T-helper 1 cell treated with Interleukin-12 subunit alpha and Interleukin-12 subunit beta and Interleukin-4 antibody, amounts not matched to agents 30 μg/mL and 1 μg/mL, for 36 hours (primary cell): Measurements from ENCODE around the gene PCED1B.
A peak's percentile ranks its signal among the peaks of the same experiment; 100 is the strongest.

ENCODE experiments used
- H3K27ac Mint-ChIP-seq: one replicate; pipeline ENCODE4 v1.8.0; 2021; ENCODE audit warnings: mild to moderate bottlenecking, mixed read lengths
- H3K27me3 Mint-ChIP-seq: one replicate; pipeline ENCODE4 v1.8.0; 2021; ENCODE audit warnings: low read depth, mixed read lengths
- H3K36me3 Mint-ChIP-seq: one replicate; pipeline ENCODE4 v1.8.0; 2021; ENCODE audit warnings: low read depth, mixed read lengths
- H3K4me1 Mint-ChIP-seq: one replicate; pipeline ENCODE4 v1.8.0; 2021; ENCODE audit warnings: low read depth, mixed read lengths
- H3K4me3 Mint-ChIP-seq: one replicate; pipeline ENCODE4 v1.8.0; 2021; ENCODE audit warnings: mild to moderate bottlenecking, moderate library complexity, mixed read lengths
- H3K9me3 Mint-ChIP-seq: one replicate; pipeline ENCODE4 v1.8.0; 2021; ENCODE audit warnings: mixed read lengths

The PCED1B gene

GRCh38 chr12:47077206-47078085, 2.0 kb upstream of the PCED1B start:
- peaks cover 6% of the 10 kb centered on the region for H3K27me3 Mint-ChIP-seq
- H3K4me3 Mint-ChIP-seq, result peak overlapping the region; percentile 13
- H3K36me3 Mint-ChIP-seq, result peaks cover 2% of the 10 kb centered on the region
- peaks cover 36% of the 10 kb centered on the region for H3K4me1 Mint-ChIP-seq
- no peaks in the 10 kb centered on the region for H3K9me3 Mint-ChIP-seq
- H3K27ac Mint-ChIP-seq, result no peak overlapping the region

- H3K27ac Mint-ChIP-seq, result no peak overlapping the region
- H3K27me3 Mint-ChIP-seq, result peaks cover 6% of the 10 kb centered on the region
- peaks cover 41% of the 10 kb centered on the region for H3K4me1 Mint-ChIP-seq
- peak overlapping the region; percentile 13 for H3K4me3 Mint-ChIP-seq
- H3K9me3 Mint-ChIP-seq, result no peaks in the 10 kb centered on the region
- H3K36me3 Mint-ChIP-seq, result peaks cover 2% of the 10 kb centered on the region
Measured at GRCh38 chr12:47078086-47078395, 1.4 kb upstream of the PCED1B start.

- H3K9me3 Mint-ChIP-seq, result no peaks in the 10 kb centered on the region
- peaks cover 2% of the 10 kb centered on the region for H3K36me3 Mint-ChIP-seq
- H3K4me1 Mint-ChIP-seq, result peaks cover 49% of the 10 kb centered on the region
- peaks cover 6% of the 10 kb centered on the region for H3K27me3 Mint-ChIP-seq
- peak overlapping the region; percentile 75 for H3K27ac Mint-ChIP-seq
- H3K4me3 Mint-ChIP-seq, result peak overlapping the region; percentile 93
Measured at GRCh38 chr12:47078733-47079467, 521 bp upstream of the PCED1B start.

- Mint-ChIP-seq H3K9me3 (no peaks in the 10 kb centered on the region), H3K4me1 (peaks cover 59% of the 10 kb centered on the region), H3K27ac (peak overlapping the region; percentile 81), H3K36me3 (peaks cover 2% of the 10 kb centered on the region), H3K4me3 (peak overlapping the region; percentile 92), H3K27me3 (peaks cover 1% of the 10 kb centered on the region)
Measured at GRCh38 chr12:47079981-47080724, 732 bp downstream of the PCED1B start.

- Mint-ChIP-seq H3K27me3 (no peaks in the 10 kb centered on the region), H3K36me3 (peaks cover 2% of the 10 kb centered on the region), H3K4me3 (peak overlapping the region; percentile 92), H3K9me3 (no peaks in the 10 kb centered on the region), H3K4me1 (peaks cover 67% of the 10 kb centered on the region), H3K27ac (peak overlapping the region; percentile 81)
Measured at GRCh38 chr12:47080725-47081502, 1.5 kb downstream of the PCED1B start.

GRCh38 chr12:47082283-47082682, 2.9 kb downstream of the PCED1B start:
- Mint-ChIP-seq H3K36me3 (peaks cover 4% of the 10 kb centered on the region), H3K4me1 (peaks cover 69% of the 10 kb centered on the region), H3K9me3 (no peaks in the 10 kb centered on the region), H3K27ac (peak overlapping the region; percentile 27), H3K4me3 (no peak overlapping the region), H3K27me3 (no peaks in the 10 kb centered on the region)

- no peaks in the 10 kb centered on the region for H3K27me3 Mint-ChIP-seq
- H3K36me3 Mint-ChIP-seq, result peaks cover 4% of the 10 kb centered on the region
- H3K27ac Mint-ChIP-seq, result no peak overlapping the region
- H3K4me1 Mint-ChIP-seq, result peaks cover 67% of the 10 kb centered on the region
- no peak overlapping the region for H3K4me3 Mint-ChIP-seq
- H3K9me3 Mint-ChIP-seq, result no peaks in the 10 kb centered on the region
Measured at GRCh38 chr12:47082796-47083621, 3.6 kb downstream of the PCED1B start.

GRCh38 chr12:47084172-47084571, 4.8 kb downstream of the PCED1B start:
- Mint-ChIP-seq H3K9me3 (no peaks in the 10 kb centered on the region), H3K4me1 (peaks cover 57% of the 10 kb centered on the region), H3K36me3 (peaks cover 4% of the 10 kb centered on the region), H3K4me3 (no peak overlapping the region), H3K27ac (no peak overlapping the region), H3K27me3 (no peaks in the 10 kb centered on the region)

- peaks cover 48% of the 10 kb centered on the region for H3K4me1 Mint-ChIP-seq
- peak overlapping the region; percentile 55 for H3K27ac Mint-ChIP-seq
- peak overlapping the region; percentile 30 for H3K4me3 Mint-ChIP-seq
Measured at GRCh38 chr12:47085815-47086252, 6.4 kb downstream of the PCED1B start.

GRCh38 chr12:47087088-47087688, 7.8 kb downstream of the PCED1B start:
- Mint-ChIP-seq H3K27ac (no peak overlapping the region), H3K4me3 (no peak overlapping the region), H3K36me3 (peaks cover 7% of the 10 kb centered on the region), H3K27me3 (no peaks in the 10 kb centered on the region), H3K9me3 (peaks cover 12% of the 10 kb centered on the region), H3K4me1 (peaks cover 38% of the 10 kb centered on the region)

More at GRCh38 chr12:47085815-47086252, 6.4 kb downstream of the PCED1B start:
- H3K27me3 Mint-ChIP-seq, result no peaks in the 10 kb centered on the region
- peaks cover 6% of the 10 kb centered on the region for H3K36me3 Mint-ChIP-seq
- peaks cover 8% of the 10 kb centered on the region for H3K9me3 Mint-ChIP-seq

GRCh38 chr12:47088021-47088944, 8.9 kb downstream of the PCED1B start:
- H3K4me1 Mint-ChIP-seq, result peaks cover 29% of the 10 kb centered on the region
- H3K27me3 Mint-ChIP-seq, result peaks cover 3% of the 10 kb centered on the region
- H3K4me3 Mint-ChIP-seq, result no peak overlapping the region
- H3K9me3 Mint-ChIP-seq, result peaks cover 12% of the 10 kb centered on the region
- peaks cover 9% of the 10 kb centered on the region for H3K36me3 Mint-ChIP-seq
- H3K27ac Mint-ChIP-seq, result no peak overlapping the region

GRCh38 chr12:47091009-47091408, 11.6 kb downstream of the PCED1B start:
- Mint-ChIP-seq H3K36me3 (peaks cover 9% of the 10 kb centered on the region), H3K27ac (no peak overlapping the region), H3K9me3 (peaks cover 12% of the 10 kb centered on the region), H3K27me3 (peaks cover 4% of the 10 kb centered on the region), H3K4me3 (no peak overlapping the region), H3K4me1 (peaks cover 9% of the 10 kb centered on the region)
